ENCODE results near the gene RCE1.

- TF ChIP-seq, protein P1, sequence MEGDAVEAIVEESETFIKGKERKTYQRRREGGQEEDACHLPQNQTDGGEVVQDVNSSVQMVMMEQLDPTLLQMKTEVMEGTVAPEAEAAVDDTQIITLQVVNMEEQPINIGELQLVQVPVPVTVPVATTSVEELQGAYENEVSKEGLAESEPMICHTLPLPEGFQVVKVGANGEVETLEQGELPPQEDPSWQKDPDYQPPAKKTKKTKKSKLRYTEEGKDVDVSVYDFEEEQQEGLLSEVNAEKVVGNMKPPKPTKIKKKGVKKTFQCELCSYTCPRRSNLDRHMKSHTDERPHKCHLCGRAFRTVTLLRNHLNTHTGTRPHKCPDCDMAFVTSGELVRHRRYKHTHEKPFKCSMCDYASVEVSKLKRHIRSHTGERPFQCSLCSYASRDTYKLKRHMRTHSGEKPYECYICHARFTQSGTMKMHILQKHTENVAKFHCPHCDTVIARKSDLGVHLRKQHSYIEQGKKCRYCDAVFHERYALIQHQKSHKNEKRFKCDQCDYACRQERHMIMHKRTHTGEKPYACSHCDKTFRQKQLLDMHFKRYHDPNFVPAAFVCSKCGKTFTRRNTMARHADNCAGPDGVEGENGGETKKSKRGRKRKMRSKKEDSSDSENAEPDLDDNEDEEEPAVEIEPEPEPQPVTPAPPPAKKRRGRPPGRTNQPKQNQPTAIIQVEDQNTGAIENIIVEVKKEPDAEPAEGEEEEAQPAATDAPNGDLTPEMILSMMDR (IDR thresholded peaks at IDR 0.05): no peak
- TF ChIP-seq EP300 (IDR thresholded peaks at IDR 0.05) (no peak), POLR2A (IDR thresholded peaks at IDR 0.05) (no peak), POLR2AphosphoS5 (IDR thresholded peaks at IDR 0.05) (no peak)
Measured at GRCh38 chr11:66843776-66844495, 695 bp downstream of the RCE1 start.

Data from suprapubic skin (tissue), 4 donors.